A673 (cell line): ENCODE results near the gene RNF217. TPM values are rescaled to one million over a fixed set of nuclear protein-coding genes. Genes with fewer than 3 reads are reported as not detected.
"Not testable (repeated sequence)": the region's sequence is repeated elsewhere in the genome, so short reads cannot be mapped to it uniquely, and the experiment has no call there.

Source experiments
- BruUV-seq: library from RNA; stranded (reverse); fragments of 400-500 nt; replicated peaks from 2 replicates; lab custom pipeline; 2021; lab: Mats Ljungman, UMichigan
- CTCF ChIA-PET: fragments of 300-600 bp; sonication (Branson Sonifier 250); formaldehyde crosslinking; loops from one replicate; lab custom pipeline; 2022; ENCODE audit warnings: antibody characterized with exemption; lab: Charles Lee
- POLR2A ChIA-PET: fragments of 300-600 bp; sonication (Branson Sonifier 250); formaldehyde crosslinking; loops from one replicate; lab custom pipeline; 2022; ENCODE audit warnings: antibody characterized with exemption; ENCODE audit not compliant: low non-redundant PET; lab: Charles Lee
- DNase-seq: peaks from one replicate; pipeline ENCODE4 v3.0.0-alpha.2; 2015; ENCODE audit warnings: low spot score
- H3K27ac ChIP-seq: fragments of 200-600 bp; sonication (generic); 2 replicates; pipeline ENCODE4 v1.5.1; 2016; ENCODE audit warnings: mixed run types, low read depth, mild to moderate bottlenecking, mixed read lengths, antibody characterized with exemption, low read length; ENCODE audit not compliant: poor library complexity, severe bottlenecking
- H3K27me3 ChIP-seq: fragments of 200-600 bp; sonication (generic); replicated peaks from 2 replicates; pipeline ENCODE4 v1.6.1; 2017; ENCODE audit warnings: mixed run types, low read depth, mild to moderate bottlenecking, mixed read lengths, antibody characterized with exemption, low read length; ENCODE audit not compliant: insufficient read depth, poor library complexity
- H3K36me3 ChIP-seq: fragments of 200-600 bp; sonication (generic); 2 replicates; pipeline ENCODE4 v1.6.1; 2016; ENCODE audit warnings: mixed run types, mild to moderate bottlenecking, mixed read lengths, antibody characterized with exemption, low read length; ENCODE audit not compliant: insufficient read depth, poor library complexity, severe bottlenecking
- H3K4me1 ChIP-seq: fragments of 200-600 bp; sonication (generic); 2 replicates; pipeline ENCODE4 v1.6.1; 2017; ENCODE audit warnings: mixed run types, mild to moderate bottlenecking, mixed read lengths, antibody characterized with exemption, low read length; ENCODE audit not compliant: insufficient read depth, poor library complexity, severe bottlenecking
- H3K4me3 ChIP-seq: fragments of 200-600 bp; sonication (generic); 2 replicates; pipeline ENCODE4 v1.5.1; 2016; ENCODE audit warnings: low read depth, mixed run types, mild to moderate bottlenecking, mixed read lengths, low read length; ENCODE audit not compliant: poor library complexity, severe bottlenecking
- H3K9me3 ChIP-seq: fragments of 200-600 bp; sonication (generic); 2 replicates; pipeline ENCODE4 v1.6.1; 2016; ENCODE audit warnings: mixed run types, low read depth, mild to moderate bottlenecking, mixed read lengths, antibody characterized with exemption, low read length; ENCODE audit not compliant: poor library complexity, severe bottlenecking
- EZH2 ChIP-seq: fragments of 200-600 bp; sonication (generic); IDR thresholded peaks from 2 replicates; pipeline ENCODE4 v1.6.1; 2017; ENCODE audit warnings: borderline replicate concordance, low read depth, mild to moderate bottlenecking, mixed read lengths, antibody characterized with exemption, low read length; ENCODE audit not compliant: poor library complexity, severe bottlenecking
- intact Hi-C: fragments of 100-400 bp; cut with micrococcal nuclease; formaldehyde crosslinking; loops from one replicate; pipeline ENCODE4 v1.10.0; 2022; ENCODE audit not compliant: unreplicated experiment
- total RNA-seq: library from RNA; stranded (reverse); gene quantifications from 2 replicates; pipeline ENCODE4 v1.2.3, GENCODE V29; 2021
- TF ChIP-seq, protein P1 (sequence below): fragments of 300-800, 200-600 bp; sonication (generic); conservative IDR thresholded peaks from 2 replicates; pipeline ENCODE4 v1.5.1; 2017; ENCODE audit warnings: low read depth, mild to moderate bottlenecking, antibody characterized with exemption, low read length, moderate library complexity, mixed read lengths

Gene RNF217
- total RNA-seq, 1 experiment from 2014 or later, result 20.6 TPM

DNA sequence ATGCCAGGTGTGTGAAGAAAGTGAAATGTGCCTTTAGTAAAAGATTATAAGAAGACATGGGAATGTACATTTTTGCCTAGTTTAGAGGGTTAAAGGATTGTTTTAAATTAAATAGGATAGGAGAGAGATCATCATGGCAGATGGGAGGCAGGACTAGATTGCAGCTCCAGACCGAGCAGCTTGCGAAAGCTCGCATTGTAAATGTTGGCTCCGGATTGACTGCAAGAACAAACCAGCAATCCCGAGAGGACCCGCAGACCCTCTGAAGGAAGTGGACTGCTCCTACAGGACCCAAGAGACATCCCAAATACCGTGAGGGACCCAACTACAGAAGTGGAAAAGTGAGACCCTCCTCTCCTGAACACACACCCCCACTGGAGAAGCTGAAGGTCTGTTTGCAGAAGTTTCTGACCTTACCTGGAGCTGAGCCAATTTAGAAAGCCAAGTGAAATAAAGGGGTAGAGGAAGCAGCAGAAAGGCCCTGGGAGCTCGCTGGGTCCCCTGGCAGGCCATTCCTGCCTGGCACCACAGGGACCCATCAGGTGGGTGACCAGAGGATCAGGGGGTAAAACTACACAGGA, 161.3 kb downstream of the RNF217 start:
- Histone ChIP-seq H3K27me3 (no peaks in the 10 kb centered on the region), H3K9me3 (no peaks in the 10 kb centered on the region), H3K27ac (peak overlapping the region; percentile 24), H3K36me3 (no peaks in the 10 kb centered on the region), H3K4me1 (peaks cover 41% of the 10 kb centered on the region), H3K4me3 (no peak overlapping the region)
- BruUV-seq, result no TSS peak
- intact Hi-C loops, result no loop called here
- DNase-seq, result peak; percentile 30
- ChIA-PET CTCF (interaction anchor here (1.2 kb wide), 1 partner anchor 9 kb away, joined by 4 read pairs; no protein-coding TSS in a partner anchor), POLR2A (no interaction called here)
- TF ChIP-seq EZH2, result no peak
- TF ChIP-seq, protein P1, sequence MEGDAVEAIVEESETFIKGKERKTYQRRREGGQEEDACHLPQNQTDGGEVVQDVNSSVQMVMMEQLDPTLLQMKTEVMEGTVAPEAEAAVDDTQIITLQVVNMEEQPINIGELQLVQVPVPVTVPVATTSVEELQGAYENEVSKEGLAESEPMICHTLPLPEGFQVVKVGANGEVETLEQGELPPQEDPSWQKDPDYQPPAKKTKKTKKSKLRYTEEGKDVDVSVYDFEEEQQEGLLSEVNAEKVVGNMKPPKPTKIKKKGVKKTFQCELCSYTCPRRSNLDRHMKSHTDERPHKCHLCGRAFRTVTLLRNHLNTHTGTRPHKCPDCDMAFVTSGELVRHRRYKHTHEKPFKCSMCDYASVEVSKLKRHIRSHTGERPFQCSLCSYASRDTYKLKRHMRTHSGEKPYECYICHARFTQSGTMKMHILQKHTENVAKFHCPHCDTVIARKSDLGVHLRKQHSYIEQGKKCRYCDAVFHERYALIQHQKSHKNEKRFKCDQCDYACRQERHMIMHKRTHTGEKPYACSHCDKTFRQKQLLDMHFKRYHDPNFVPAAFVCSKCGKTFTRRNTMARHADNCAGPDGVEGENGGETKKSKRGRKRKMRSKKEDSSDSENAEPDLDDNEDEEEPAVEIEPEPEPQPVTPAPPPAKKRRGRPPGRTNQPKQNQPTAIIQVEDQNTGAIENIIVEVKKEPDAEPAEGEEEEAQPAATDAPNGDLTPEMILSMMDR, result no peak

DNA sequence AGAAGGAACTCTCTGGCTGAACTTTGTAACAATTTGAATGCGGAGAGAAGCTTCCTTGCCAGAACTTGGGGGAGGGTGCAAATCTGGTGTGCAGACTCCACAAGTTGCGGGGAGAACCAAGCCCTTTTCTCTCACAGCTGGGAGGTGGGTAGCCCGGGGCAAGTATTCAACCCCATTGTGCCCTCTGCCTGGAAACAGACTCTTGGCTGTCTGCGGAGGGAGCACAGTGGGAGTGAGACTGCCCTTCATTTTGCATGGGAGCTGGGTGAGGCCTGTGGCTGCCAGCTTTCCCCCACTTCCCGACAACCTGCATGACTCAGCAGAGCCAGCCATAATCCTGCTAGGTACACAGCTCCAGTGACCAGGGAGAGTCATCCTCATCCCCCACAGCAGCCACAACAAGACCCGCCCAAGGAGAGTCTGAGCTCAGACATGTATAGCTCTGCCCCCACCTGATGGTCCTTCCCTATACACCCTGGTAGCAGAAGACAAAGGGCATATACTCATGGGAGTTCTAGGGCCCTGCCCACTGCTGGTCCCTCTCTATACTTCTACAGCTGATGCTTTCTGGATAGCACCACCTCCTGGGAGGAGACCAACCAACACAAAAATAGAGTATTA, 161.9 kb downstream of the RNF217 start:
- no peak for TF ChIP-seq EZH2
- TF ChIP-seq, protein P1, result 0 out of 2 replicates have a peak, but pooled peaks have one; percentile 18
- Histone ChIP-seq H3K36me3 (no peaks in the 10 kb centered on the region), H3K27me3 (no peaks in the 10 kb centered on the region), H3K4me3 (no peak overlapping the region), H3K9me3 (no peaks in the 10 kb centered on the region), H3K27ac (peak overlapping the region; percentile 24), H3K4me1 (peaks cover 41% of the 10 kb centered on the region)
- peak; percentile 36 for DNase-seq
- CTCF ChIA-PET, result interaction anchor here (1.2 kb wide), 1 partner anchor 10 kb away, joined by 4 read pairs; no protein-coding TSS in a partner anchor
- intact Hi-C loops, result no loop called here
- POLR2A ChIA-PET, result no interaction called here
- no TSS peak for BruUV-seq

GRCh38 chr6:125125856-125126255, 163.6 kb downstream of the RNF217 start:
- DNase-seq, H3K9me3 ChIP-seq, CTCF ChIA-PET, intact Hi-C loops, BruUV-seq, H3K27ac ChIP-seq, POLR2A ChIA-PET, H3K27me3 ChIP-seq, H3K4me3 ChIP-seq, H3K36me3 ChIP-seq: not testable (repeated sequence)
- peaks cover 29% of the 10 kb centered on the region for H3K4me1 ChIP-seq
